Urinary bladder (tissue), 4 donors: ENCODE results near the gene DYNLT1. TPM values are rescaled to one million over a fixed set of nuclear protein-coding genes. Genes with fewer than 3 reads are reported as not detected.
A peak's percentile ranks its signal among the peaks of the same experiment; 100 is the strongest.
"Not testable (repeated sequence)": the region's sequence is repeated elsewhere in the genome, so short reads cannot be mapped to it uniquely, and the experiment has no call there.

Source experiments
- DNase-seq: peaks from one replicate; pipeline ENCODE4 v3.0.0-alpha.2; 2015; ENCODE audit errors: extremely low spot score
- H3K27ac ChIP-seq: one replicate; pipeline ENCODE4 v1.5.1; 2013; ENCODE audit warnings: low read depth, mild to moderate bottlenecking, moderate library complexity
- H3K36me3 ChIP-seq: one replicate; pipeline ENCODE4 v1.6.1; 2013; ENCODE audit warnings: mild to moderate bottlenecking, moderate library complexity; ENCODE audit not compliant: insufficient read depth
- H3K4me1 ChIP-seq: one replicate; pipeline ENCODE4 v1.6.1; 2013; ENCODE audit warnings: mild to moderate bottlenecking, moderate library complexity; ENCODE audit not compliant: insufficient read depth
- H3K4me3 ChIP-seq: one replicate; pipeline ENCODE4 v1.5.1; 2013; ENCODE audit warnings: low read depth, low read length
- WGBS: extraction: QIAGEN DNeasy Blood & Tissue Kit; methylation state at CpG from one replicate; pipeline ENCODE4 v1.1.7; 2013; 5-methylcytosine and 5-hydroxymethylcytosine counted together
- polyA plus RNA-seq: library from polyadenylated mRNA; stranded (reverse); fragments of 200-250 nt; gene quantifications from one replicate; pipeline ENCODE4 v1.2.3, GENCODE V29; 2013
- total RNA-seq: library from RNA; depleted of rRNA; stranded (reverse); fragments of >200 nt; gene quantifications from one replicate; pipeline ENCODE4 v1.2.3, GENCODE V29; 2014
- donor health status: healthy with polysubstance abuse.
- donor health status: healthy.

The DYNLT1 gene
- total and polyA plus RNA-seq, 2 donors, result 64.8 to 193 TPM

- H3K4me3 ChIP-seq, result no peak overlapping the region
- no peaks in the 10 kb centered on the region for H3K36me3 ChIP-seq
- 84% methylated on average over 22 of the region's 22 CpGs for WGBS
- no peak for DNase-seq
- peak overlapping the region; percentile 76 for H3K27ac ChIP-seq
- H3K4me1 ChIP-seq, result no peaks in the 10 kb centered on the region
Measured at GRCh38 chr6:158655569-158656450, 11.3 kb upstream of the DYNLT1 start.

- H3K4me3 ChIP-seq, result no peak overlapping the region
- H3K36me3 ChIP-seq, result no peaks in the 10 kb centered on the region
- peak overlapping the region; percentile 41 for H3K27ac ChIP-seq
- DNase-seq, result no peak
- H3K4me1 ChIP-seq, result no peaks in the 10 kb centered on the region
- WGBS, result 44% methylated on average over 10 of the region's 10 CpGs
Measured at GRCh38 chr6:158654960-158655489, 10.5 kb upstream of the DYNLT1 start.

GRCh38 chr6:158654498-158654897 lies 10.0 kb upstream of the DYNLT1 start:
- 33% methylated on average over 6 of the region's 6 CpGs for WGBS
- Histone ChIP-seq H3K4me1 (no peaks in the 10 kb centered on the region), H3K4me3 (no peak overlapping the region), H3K36me3 (no peaks in the 10 kb centered on the region), H3K27ac (peak overlapping the region; percentile 62)
- no peak for DNase-seq

GRCh38 chr6:158653577-158654354 lies 9.2 kb upstream of the DYNLT1 start:
- no peaks in the 10 kb centered on the region for H3K4me1 ChIP-seq
- WGBS, result 76% methylated on average over 15 of the region's 15 CpGs
- no peak for DNase-seq
- no peaks in the 10 kb centered on the region for H3K36me3 ChIP-seq
- peak overlapping the region; percentile 62 for H3K27ac ChIP-seq
- no peak overlapping the region for H3K4me3 ChIP-seq

- H3K4me1 ChIP-seq, H3K36me3 ChIP-seq, DNase-seq, H3K4me3 ChIP-seq, H3K27ac ChIP-seq: not testable (repeated sequence)
- WGBS, result 91% methylated on average over 17 of the region's 17 CpGs
Measured at GRCh38 chr6:158651981-158652737, 7.6 kb upstream of the DYNLT1 start.

- Histone ChIP-seq H3K27ac (no peak within 1 kb of the TSS), H3K36me3 (no peaks in the 10 kb centered on the region), H3K4me3 (no peak within 1 kb of the TSS), H3K4me1 (no peaks in the 10 kb centered on the region)
- 69% methylated on average over 15 of the region's 15 CpGs for WGBS
- no peak for DNase-seq
Measured at GRCh38 chr6:158649289-158650143, 5.0 kb upstream of the DYNLT1 start, which contains the start of gene SYTL3. TSS of gene SYTL3 (plus strand) at chr6:158650054. CDS start at chr6:158663269, 13,215 bp downstream.

- Histone ChIP-seq H3K4me1 (no peaks in the 10 kb centered on the region), H3K36me3 (no peaks in the 10 kb centered on the region), H3K27ac (no peak overlapping the region), H3K4me3 (no peak overlapping the region)
- 62% methylated on average over 5 of the region's 5 CpGs for WGBS
- DNase-seq, result no peak
Measured at GRCh38 chr6:158648682-158649131, 4.2 kb upstream of the DYNLT1 start.

GRCh38 chr6:158647501-158647900 lies 3.0 kb upstream of the DYNLT1 start:
- Histone ChIP-seq H3K36me3 (no peaks in the 10 kb centered on the region), H3K4me1 (no peaks in the 10 kb centered on the region), H3K4me3 (no peak overlapping the region), H3K27ac (no peak overlapping the region)
- 44% methylated on average over 4 of the region's 4 CpGs for WGBS
- DNase-seq, result no peak

GRCh38 chr6:158646023-158646910 lies 1.7 kb upstream of the DYNLT1 start:
- Histone ChIP-seq H3K36me3 (no peaks in the 10 kb centered on the region), H3K27ac (no peak overlapping the region), H3K4me1 (no peaks in the 10 kb centered on the region), H3K4me3 (no peak overlapping the region)
- DNase-seq, result no peak
- 82% methylated on average over 10 of the region's 10 CpGs for WGBS

GRCh38 chr6:158645064-158646022 lies 800 bp upstream of the DYNLT1 start:
- peak overlapping the region; percentile 90 for H3K4me3 ChIP-seq
- H3K36me3 ChIP-seq, result no peaks in the 10 kb centered on the region
- H3K4me1 ChIP-seq, result no peaks in the 10 kb centered on the region
- DNase-seq, result no peak
- WGBS, result 29% methylated on average over 21 of the region's 21 CpGs
- H3K27ac ChIP-seq, result peak overlapping the region; percentile 98

GRCh38 chr6:158643836-158644230 lies 710 bp downstream of the DYNLT1 start:
- Histone ChIP-seq H3K4me1 (no peaks in the 10 kb centered on the region), H3K36me3 (no peaks in the 10 kb centered on the region), H3K27ac (peak overlapping the region; percentile 98), H3K4me3 (peak overlapping the region; percentile 90)
- no peak for DNase-seq
- under 1% methylated on average over 21 of the region's 21 CpGs for WGBS
